Fibroblast of skin of back (primary cell): ENCODE measurements around the gene DAZAP1.

Experiments used
- DNase-seq: peaks from one replicate; pipeline ENCODE4 v3.0.0-alpha.2; 2013

DAZAP1 gene

DNA sequence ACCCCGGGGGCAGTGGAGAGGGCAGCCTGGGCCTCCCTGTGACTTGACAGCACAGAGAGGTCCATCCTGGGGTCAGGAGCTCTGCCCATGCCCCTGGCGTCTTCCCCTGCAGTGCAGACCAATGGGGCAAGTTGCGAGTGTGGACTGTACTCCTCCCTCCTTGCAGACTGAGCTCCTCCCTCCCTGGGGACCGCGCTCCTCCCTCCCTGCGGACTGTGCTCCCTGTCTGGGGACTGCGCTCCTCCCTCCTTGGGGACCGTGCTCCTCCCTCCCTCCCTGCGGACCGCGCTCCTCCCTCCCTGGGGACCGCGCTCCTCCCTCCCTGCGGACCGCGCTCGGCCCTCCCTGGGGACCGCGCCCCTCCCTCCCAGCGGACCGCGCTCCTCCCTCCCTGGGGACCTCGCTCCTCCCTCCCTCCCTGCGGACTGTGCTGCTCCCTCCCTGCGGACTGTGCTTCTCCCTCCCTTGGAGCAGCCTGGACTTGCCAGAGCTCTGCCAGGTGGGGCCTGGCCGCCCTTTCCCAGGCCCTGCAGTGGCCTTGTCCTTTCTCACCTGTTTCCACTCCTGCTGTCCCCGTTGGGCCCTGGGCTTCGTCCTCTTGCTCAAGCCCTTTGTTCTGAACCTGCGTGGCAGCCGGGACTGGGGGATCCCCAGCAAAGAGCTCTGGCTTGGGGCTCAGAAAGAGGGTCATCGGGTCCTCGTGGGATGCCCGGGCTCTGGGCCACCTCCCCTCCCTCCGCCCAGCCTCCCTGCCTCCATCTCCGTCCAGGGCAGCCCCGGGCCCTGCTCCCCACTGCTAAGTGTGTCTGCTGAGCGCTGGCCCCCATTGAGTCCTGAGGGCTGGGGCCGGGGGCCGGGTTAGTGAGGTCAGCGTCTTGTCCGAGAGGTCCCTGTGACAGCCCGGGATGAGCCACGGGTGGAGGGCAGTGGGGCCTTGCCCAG, 12.9 kb upstream of the DAZAP1 start:
- DNase-seq, result no peak

DNA sequence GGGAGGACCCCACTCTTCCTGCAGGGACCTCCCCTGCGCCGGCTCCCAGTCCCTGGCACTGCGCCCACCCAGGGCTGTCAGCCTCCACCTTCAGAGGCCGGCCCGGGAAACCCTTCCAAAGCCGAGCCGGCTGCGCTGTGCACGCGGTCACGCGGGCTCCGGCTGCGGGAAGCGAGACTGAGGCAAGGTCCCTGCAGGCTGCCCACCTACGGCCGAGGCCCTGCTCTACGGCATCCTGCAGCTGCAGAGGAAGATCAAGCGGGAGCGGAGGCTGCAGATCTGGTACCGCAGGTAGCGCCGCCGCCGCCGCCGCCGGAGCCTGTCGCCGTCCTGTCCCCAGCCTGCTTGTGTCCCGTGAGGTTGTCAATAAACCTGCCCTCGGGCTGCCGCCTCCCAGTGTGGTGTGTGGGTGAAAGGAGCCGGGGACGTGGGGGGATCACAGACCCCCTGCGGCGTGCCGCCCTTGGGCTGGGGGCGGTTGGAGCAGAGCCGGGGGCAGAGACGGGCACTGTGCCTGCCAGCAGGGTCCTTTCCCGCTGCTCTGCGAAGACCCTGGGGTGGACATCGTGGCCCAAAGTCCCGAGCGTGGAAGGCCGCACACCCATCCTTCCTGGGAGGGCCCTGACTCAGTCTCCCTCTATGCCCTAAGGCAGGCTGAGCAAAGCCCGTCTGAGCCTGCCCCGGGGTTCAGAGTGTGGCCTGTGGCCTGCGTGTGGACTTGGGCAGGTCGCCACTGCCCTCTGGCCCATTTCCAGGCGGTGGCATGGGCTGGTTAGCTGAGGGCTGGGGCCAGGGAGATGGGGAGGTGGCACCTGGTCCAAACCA, 12.0 kb upstream of the DAZAP1 start:
- no peak for DNase-seq

DNA sequence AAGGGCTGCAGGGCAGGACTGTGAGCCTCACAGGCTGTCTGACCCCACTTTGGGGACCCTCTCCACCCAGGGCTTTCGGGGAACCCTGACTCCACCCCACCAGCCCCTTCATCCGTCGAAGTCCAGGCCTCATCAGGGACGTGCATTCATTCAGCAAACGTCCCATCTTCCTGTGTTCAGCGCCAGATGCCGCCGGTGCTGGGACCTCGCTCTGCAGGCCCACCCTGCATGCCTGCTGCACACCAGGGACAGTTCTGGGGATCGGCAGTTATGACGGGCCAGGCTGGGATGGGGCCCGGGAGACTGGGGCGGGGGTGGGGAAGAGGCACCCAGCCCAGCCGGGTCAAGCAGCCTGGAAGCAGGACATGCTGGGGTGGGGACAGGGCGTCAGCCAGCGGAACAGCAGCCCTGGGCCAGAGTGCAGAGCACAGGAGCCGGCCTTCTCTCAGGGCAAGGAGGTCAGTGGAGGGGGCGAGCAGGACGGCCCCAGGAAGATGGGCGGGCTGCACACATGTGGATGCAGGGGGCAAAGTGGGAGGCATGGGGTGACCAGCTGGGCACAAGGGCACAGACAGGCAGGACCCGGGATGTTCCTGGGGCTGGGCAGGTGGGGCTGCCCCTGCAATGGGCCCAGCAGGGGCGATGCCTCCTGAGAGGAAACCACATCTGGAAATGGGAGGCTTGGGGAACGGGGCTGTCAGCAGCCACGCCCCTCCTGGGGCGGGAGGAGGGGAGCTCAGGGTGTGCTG, 11.2 kb upstream of the DAZAP1 start:
- DNase-seq, result no peak

DNA sequence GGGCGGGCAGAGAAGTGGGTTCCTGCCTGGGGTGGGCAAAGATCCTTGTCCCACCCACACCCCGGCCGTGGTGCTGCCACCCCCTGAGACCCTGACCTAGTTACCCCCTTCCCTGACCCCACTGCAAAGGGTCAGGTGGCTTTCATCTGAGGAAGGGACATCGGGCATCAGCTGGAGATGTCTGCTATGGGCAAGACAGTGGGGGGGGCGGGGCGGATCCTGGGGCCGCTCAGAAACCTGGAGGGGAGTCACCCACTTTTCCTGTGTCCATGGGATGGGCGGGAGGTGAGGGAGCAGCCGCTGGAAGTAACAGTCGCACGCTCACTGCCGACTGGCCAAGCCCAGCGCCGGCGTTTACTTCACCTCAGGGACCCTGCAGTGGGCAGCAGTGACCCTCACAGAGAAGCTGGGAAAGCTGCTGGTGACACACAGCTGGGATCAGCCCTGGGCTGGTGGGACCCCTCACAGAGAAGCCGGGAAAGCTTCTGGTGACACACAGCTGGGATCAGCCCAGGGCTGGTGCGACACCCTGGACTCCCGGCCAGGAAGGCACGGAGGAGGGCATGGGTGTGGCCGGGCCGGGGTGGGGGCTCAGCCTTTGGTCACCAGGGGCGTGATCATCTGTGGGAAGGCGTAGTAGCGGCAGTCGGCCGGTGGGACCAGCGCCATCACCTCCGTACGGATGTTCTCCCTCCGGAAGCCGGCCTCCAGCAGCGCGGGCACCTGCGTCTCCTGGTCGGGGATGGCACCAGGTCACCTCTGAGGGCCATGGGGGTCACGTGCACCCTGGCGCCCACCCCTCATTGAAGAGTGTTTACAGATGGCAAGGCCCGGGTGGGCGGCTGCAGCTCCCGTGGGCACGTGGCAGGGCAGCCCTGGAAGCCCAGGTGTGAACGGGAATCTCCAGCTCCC, 10.4 kb upstream of the DAZAP1 start:
- DNase-seq, result no peak

DNA sequence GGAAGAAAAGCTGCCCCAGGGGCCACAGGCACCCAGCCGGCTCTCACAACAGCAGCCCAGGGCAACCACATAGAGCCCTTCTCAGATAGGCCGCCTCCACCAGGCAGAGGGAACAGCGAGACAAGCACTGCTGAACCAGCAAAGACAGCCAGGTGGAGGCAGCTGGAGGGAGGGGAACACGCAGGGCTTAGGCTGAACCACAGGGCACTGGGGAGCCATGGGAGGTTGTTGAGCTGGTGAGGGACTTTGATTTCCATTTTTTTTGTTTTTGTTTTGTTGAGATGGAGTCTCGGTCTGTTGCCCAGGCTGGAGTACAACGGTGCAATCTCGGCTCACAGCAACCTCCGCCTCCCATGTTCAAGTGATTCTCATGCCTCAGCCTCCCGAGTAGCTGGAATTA, 9.5 kb upstream of the DAZAP1 start:
- DNase-seq, result no peak

DNA sequence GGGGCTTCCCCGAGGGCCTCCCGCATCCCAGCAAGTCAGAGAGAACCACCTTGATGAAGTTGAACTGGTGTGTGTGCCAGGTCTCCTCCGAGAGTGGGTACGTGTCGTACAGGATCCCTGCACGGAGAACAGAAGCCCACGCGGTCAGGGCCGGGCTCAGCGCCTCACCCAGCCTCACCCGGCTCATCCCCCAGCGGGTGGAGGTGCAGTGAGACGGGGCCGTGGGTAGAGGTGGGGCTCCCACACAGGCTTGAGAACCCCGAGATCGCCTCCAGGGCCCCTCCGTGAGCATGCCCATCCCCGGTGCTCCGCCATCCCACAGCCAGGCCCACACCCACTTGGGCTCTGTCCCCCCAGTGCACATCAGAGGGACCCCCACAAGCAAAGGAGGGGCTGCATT, 8.3 kb upstream of the DAZAP1 start:
- no peak for DNase-seq

DNA sequence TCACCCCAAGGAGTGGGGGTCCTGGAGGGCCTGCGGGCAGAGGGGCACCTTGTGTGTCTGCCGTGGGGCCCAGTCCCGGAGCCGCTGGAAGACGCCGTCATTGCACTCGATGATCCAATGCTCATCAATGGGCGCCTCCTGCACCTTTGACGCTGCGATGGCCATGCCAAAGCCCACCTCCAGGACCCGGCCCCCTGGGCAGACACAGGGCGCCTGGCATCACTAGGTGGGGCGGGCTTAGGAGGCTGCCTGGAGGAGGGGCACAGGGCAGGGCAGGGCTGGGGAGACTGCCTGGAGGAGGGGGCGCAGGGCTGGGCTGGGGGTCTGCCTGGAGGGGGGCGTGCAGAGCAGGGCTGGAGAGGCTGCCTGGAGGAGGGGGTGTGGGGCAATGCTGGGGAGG, 7.6 kb upstream of the DAZAP1 start:
- no peak for DNase-seq

DNA sequence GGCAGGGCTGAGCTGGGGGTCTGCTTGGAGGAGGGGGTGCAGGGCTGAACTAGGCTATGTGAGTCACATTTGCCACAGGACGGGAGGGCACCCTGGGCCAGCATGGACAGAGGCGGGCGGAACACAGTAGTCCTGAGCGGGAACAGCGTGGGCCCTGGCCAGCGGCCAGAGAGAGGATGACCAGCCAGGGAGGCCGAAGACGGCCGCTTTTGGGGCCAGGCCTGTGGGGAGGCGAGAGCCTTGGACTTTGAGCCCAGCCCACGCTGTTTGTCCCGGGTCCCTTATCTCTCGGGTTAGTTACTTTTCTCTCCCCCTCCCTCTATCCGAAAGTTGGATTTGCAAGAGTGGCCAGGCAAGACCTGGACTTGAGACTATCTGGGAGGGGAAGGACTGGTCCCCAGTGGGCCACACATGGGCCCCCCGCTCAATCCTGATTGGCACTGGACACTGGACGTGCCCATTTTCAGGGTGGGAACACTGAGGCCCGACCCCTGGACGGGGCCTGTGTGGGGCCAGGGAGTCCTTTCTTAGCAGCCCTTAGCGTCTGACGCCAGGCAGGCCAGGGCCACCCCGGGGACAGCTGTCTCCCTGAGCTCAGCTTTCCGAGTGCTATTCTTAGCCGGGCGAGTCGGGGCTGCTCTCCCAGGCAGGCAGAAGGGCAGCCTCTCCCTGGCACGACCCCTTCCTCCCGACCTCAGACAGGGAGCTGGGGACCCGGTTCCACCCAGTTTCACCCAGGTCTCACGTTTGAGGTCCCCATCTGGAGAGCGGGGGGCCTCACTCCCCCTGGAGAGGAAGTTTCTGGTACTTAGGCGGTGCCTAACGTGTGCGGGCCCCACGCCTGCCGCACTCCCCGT, 6.9 kb upstream of the DAZAP1 start:
- peak; percentile 33 for DNase-seq

DNA sequence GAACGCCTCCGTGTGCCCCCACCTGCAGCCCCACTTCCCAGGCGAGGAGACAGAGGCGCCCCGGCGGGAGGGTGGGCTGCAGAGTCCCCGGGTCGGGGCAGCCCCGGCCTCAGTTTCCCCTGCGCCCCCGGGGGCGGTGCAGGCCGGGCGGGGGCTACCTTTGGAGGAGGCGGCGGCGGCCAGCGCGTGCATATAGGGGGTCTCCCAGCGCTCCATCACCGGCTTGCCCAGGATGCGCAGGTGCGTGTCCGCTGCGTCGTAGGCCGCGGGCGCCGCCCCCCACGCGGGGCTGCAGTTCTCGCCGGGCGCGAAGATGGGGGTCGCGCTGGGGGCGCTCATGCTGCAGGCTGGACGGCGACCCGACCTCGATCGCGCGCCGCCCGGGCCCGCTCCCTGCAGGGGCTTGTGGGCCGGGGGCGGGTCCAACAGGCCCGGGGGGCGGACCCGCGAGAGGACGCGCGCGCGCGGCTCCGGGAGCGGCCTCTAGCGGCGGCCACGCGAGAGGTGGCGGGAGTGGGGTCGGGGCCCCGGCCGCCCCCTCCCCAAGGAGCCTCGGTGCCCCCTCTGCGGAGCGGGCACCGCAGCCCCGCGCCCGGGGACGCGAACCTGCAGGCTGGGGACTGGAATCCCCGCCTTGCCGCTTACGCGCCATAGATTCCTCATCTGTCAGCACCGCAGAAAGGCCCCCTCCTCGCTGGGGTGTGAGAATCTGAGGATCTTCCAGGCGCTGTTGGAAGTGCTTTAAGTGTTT, 6.1 kb upstream of the DAZAP1 start, which contains the start of gene GAMT:
Gene GAMT (minus strand): TSS at position 405 of the 751 bp plus-strand sequence. CDS start 66 bp downstream, at position 339.
- DNase-seq, result peak; percentile 49

DNA sequence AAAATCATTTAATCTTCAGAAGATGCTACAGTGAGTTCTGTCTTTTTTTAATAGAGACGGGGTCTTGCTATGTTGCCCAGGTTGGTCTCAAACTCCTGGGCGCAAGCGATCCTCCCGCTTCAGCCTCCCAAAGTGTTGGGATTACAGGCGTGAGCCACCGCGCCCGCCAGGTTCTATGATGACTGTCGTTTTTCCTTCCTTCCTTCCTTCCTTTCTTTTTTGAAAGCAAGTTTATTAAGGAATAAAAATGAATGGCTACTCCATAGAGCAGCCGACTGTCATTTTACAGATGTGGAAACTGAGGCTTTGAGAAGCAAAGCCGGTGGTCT, 5.5 kb upstream of the DAZAP1 start:
- DNase-seq, result no peak

DNA sequence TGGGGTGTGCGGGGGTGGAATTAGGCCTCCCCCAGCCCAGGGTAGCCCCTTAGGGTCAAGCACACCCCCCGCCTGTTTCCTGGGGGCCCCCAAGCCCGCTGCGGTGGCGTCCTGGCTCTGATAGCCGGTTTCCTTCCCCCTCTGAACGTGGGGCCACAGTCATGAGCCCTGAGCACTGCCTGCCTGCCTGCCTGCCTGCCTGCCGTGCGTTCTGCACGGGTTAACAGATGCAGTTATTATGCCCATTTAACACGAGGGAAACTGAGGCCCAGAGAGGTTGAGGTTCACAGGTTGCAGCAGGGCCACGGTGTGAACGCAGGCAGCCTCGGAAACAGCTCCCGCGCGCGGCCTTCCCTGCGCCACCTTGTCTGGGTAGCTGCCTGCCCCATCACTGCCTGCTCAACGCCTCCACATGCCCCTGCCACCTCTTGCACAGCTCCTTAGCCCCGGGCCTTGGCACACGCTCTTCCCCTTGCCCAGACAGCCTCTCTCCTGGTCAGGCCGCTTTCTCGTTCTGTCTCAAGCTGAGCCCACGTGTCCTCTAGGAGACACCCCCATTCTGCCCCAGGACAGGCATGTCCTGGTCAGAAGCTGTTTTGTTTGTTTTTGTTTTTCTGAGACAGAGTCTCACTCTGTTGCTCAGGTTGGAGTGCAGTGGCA, 4.8 kb upstream of the DAZAP1 start:
- DNase-seq, result no peak

DNA sequence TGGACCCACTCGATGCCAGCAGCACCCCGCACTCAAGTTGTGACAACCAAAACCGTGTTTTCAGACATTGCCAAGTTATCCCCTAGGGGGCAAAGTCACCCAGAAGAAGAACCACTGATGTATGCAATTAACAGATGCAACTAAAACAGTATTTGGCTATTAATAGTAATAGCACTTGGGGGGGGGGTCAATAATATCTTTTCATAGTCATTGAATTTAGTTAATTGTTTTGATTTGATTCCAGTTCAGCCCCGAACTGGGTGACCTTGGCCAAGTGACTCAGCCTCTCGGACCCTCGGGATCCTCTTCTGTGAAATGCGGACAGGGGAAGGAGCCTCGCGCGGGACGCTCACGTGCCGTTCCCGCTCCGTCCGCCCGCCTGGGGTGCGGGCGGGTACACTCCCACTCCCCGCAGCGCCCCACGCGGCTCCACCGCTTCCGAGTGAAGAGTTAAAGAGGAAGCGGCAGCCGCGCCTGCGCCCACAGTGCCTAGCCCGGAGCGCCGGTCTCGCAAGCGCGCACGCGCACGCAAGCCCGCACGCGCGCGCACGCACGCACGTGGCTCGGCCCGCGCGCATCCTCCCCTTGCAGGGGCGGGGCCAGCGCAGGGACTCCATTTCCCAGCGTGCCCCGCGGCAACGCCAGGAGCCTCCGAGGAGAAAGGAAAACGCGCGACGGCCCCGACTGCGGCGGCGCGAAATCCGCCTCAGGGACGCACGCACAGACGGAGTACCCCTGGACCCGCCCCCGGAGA, 435 bp upstream of the DAZAP1 start:
- DNase-seq, result peak; percentile 98

DNA sequence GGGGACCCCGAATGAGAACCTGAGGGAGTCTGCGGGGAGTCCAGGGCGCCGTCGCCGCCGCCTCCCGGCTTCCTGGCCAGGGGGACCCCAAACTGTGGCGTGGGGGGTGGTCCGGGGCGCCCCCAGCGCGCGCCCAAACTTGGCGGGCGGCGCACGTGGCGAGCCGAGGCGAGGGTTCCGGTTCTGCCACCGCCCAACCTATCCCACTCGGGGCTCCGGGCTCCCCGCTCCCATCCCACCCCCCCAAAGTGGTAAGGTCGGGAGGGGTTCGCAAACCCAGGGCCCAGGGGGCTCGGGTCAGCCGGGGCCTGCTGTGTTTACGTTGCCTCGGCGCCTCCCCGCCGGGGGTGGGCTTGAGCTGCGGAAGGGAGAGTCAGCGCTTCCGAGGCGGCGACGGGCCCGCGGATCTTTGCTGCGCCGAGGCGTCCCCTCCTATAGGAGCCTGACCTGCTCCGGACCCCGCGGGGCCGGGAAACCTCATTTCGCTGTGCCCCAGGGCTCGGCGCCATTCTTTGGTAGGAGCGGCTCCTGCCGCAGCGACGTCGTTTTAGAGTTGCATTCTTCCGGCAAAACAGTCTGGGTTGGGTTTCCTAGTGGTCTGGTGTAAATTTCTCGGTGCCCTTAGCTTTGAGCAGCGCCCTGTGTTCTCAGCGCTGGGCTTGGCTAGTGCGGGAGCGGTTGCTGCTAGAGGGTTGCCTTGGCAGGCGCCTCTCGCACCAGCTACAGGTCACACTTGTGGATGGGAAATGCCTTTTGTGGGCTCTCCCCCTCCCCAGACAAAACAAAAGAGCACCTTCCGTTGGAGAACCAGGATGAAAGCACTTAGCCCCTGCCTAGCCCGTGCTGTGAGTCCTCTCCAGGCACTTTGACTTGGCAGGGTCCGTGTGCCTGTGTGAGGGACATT, 1.2 kb downstream of the DAZAP1 start:
- DNase-seq, result peak; percentile 47

DNA sequence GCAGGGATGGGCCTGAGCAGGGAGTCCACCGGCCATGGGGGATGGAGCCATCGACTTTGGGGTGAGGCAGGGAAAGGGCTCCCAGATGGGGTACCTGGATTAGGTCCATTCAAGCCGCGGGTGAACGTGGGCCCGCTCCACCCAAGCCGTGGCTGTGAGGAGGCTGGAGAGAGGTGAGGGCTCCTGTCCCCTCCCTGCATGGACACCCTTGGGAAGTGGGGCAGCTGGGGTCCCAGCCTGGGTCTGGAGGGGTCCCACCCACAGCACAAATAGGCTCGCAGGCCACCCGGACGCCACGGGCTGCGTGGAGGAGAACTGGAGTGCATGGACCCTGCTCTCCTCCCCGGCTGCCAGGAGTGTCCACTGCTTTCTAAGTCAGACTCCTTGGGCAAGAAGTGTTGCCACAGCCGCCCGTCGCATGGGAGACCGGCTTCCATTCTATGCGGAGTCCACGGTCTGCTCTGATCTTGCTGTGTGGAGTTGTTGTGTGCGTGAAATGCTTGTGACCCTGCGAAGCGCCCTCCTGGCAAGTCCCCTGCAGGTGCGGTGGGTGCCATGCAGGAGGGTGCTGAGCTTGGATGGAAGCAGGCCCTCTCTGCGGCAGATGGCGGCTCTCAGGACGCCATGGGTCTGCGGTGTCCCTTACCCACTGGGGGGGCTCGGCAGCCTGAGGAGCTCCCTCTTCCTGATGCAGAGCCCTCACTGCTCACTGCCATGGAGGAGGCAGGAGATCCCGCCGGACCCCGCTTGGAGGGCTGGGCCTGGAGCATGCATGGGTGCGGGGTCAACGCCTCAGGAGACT, 2.0 kb downstream of the DAZAP1 start:
- DNase-seq, result no peak

DNA sequence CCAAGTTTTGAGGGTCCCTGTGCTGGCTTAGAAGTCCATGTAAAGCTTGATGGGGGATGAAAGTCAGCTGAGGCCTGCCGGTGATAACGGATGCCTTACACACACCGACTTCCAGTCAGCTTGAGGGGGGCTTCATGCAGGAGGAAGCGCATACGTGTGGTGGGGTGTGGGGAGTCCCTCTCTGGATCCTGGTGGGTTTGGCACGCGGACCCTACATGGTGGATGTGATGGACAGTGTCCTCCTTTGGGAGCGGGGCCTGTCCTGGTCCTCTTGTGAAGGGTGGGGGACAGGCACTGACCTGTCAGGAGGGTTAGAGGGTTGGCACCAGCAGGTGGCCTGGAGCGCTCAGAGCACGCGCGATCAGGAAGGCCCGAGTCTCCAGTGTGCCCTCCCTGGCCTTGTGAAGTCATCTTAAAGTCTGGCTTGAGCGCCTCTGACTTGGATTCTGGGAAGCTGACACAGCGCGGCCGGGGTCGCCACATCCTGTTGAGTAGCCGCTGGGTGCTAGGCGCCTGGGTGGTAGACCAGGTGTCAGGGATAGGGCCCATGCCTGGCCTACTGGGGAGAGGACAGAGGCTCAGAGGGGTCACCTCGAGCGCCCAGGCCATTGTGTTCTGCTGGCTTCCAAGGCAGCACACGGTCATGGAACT, 2.9 kb downstream of the DAZAP1 start:
- no peak for DNase-seq

DNA sequence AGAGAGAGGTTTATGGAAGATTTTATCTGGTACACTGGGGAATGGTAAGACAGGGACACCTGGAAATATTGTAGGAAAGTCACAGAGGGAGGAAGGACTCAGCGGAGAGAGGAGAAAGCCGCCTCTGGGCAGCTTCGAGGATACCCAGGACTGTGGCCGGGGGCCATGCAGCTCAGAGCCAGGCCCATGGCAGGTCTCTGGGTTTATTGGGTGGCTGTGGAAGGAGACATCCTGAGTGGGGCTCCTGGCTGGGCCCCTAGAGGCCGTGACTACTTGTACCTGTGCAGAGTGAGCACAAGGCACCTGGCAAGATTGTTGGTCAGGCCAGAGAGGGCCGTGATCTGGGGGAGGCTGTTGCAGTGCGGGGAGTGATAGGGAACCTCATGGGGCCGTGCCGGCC, 3.4 kb downstream of the DAZAP1 start:
- no peak for DNase-seq
